ENCODE results near the gene LRRC75B. TPM values are rescaled to one million over a fixed set of nuclear protein-coding genes. Genes with fewer than 3 reads are reported as not detected.

The LRRC75B gene
- 0.39 and 1.4 TPM in 2 replicates for polyA plus RNA-seq

GRCh38 chr22:24592851-24593558 is at the start of gene LRRC75B:
Gene LRRC75B, minus strand, starts transcription at chr22:24593073. Its CDS starts 34 bp downstream, at chr22:24593039.

GRCh38 chr22:24602847-24603769 is 10.2 kb upstream of the LRRC75B start, which contains the start of gene GGT1:
Gene GGT1, plus strand, starts transcription at chr22:24603193. Its CDS starts 7,889 bp downstream, at chr22:24611082.

GRCh38 chr22:24555165-24556039 is 37.5 kb downstream of the LRRC75B start, which contains the start of gene SNRPD3:
Gene SNRPD3, plus strand, starts transcription at chr22:24555999. Its CDS starts 1,676 bp downstream, at chr22:24557675.

GRCh38 chr22:24554313-24555164 is 38.3 kb downstream of the LRRC75B start, which contains the start of gene GUCD1:
Gene GUCD1, minus strand, starts transcription at chr22:24555138. Its CDS starts 147 bp downstream, at chr22:24554991.

Other genes with a start within 250 kb of the LRRC75B start
- gene ADORA2A, start 165.5 kb downstream of the LRRC75B start, polyA plus RNA-seq = not detected in 2 replicates
- not detected in 2 replicates for gene UPB1, start 97.7 kb downstream of the LRRC75B start, polyA plus RNA-seq
- gene GUCD1, start 37.9 kb downstream of the LRRC75B start, polyA plus RNA-seq = 4.8 and 8.9 TPM in 2 replicates
- gene SNRPD3, start 37.1 kb downstream of the LRRC75B start, polyA plus RNA-seq = 117 and 123 TPM in 2 replicates
- gene GGT1, start 10.1 kb upstream of the LRRC75B start, polyA plus RNA-seq = 1.6 and 2.4 TPM in 2 replicates
- not detected in 2 replicates for gene PIWIL3, start 181.6 kb upstream of the LRRC75B start, polyA plus RNA-seq
- gene SGSM1, start 213.1 kb upstream of the LRRC75B start, polyA plus RNA-seq = 0.84 and 1.3 TPM in 2 replicates

Data from Purkinje cell (primary cell).